Mucosa of rectum (tissue), 2 donors: ENCODE data around the gene DUSP7.

Experiments
- H3K27ac ChIP-seq, 2 donors: one replicate each; pipeline ENCODE4 v1.7.0; 2013; ENCODE audit warnings: inconsistent platforms in 2 of 2, low read depth in 2 of 2, low read length in 2 of 2
- H3K27me3 ChIP-seq, 2 donors: one replicate each; pipeline ENCODE4 v1.7.0; 2013; ENCODE audit warnings: low read length in 2 of 2; ENCODE audit not compliant: control insufficient read depth in 2 of 2, insufficient read depth in 2 of 2
- H3K36me3 ChIP-seq, 2 donors: one replicate each; pipeline ENCODE4 v1.7.0; 2013; ENCODE audit warnings: low read length in 2 of 2; ENCODE audit not compliant: control insufficient read depth in 2 of 2, insufficient read depth in 2 of 2
- H3K4me1 ChIP-seq, 2 donors: one replicate each; pipeline ENCODE4 v1.7.0; 2013; ENCODE audit warnings: low read length in 2 of 2, mild to moderate bottlenecking in 1 of 2; ENCODE audit not compliant: control insufficient read depth in 2 of 2, insufficient read depth in 2 of 2
- H3K4me3 ChIP-seq, 2 donors: one replicate each; pipeline ENCODE4 v1.7.0; 2013; ENCODE audit warnings: low read length in 2 of 2
- H3K9ac ChIP-seq, 2 donors: one replicate each; pipeline ENCODE4 v1.7.0; 2013; ENCODE audit warnings: low read length in 2 of 2, low read depth in 1 of 2, mild to moderate bottlenecking in 1 of 2
- H3K9me3 ChIP-seq, 2 donors: one replicate each; pipeline ENCODE4 v1.7.0; 2013; ENCODE audit warnings: low read length in 2 of 2; ENCODE audit not compliant: control insufficient read depth in 2 of 2
- donor health status: healthy.
- donor health status: Normal muscosa, but diverticular disease.

DUSP7 gene

GRCh38 chr3:52019352-52020080 is 36.9 kb downstream of the DUSP7 start:
- no peaks in the 10 kb centered on the region for H3K4me1 ChIP-seq
- H3K9ac ChIP-seq, result no peak overlapping the region
- H3K4me3 ChIP-seq, result no peak overlapping the region

DNA sequence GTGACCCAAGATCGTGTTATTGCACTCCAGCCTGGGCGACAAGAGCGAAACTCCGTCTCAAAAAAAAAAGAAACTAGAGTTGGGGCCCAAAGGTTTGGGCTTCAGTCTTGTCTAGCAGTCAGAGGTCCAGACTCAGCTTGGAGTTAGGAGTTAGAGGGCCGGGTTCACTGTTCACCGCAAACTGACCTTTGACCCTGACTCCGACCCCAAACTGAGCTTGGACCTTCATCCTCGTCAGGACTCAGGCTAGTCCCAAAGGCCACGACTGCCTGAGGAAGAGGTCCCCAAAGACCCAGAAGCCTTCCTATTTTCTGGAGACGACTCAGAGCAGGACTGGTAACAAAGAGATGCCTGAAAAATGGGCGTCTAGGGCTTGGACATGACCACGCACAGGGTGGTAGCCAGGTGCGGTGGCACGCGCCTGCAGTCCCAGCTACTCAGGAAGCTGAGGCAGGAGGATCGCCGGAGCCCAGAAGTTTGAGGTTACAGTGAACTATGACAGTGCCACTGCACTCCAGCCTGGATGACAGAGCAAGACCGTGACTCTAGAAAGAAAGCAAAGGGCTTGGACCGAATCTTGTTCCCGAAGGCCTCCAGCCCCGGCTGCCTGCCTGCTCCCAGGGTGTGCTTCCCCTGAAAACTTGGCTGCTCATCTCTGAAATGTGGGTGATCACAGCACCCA is 37.9 kb downstream of the DUSP7 start:
- Histone ChIP-seq H3K4me1 (no peaks in the 10 kb centered on the region), H3K9ac (no peak overlapping the region), H3K27me3 (no peaks in the 10 kb centered on the region), H3K36me3 (no peaks in the 10 kb centered on the region), H3K27ac (no peak overlapping the region), H3K9me3 (no peaks in the 10 kb centered on the region), H3K4me3 (no peak overlapping the region)

More at GRCh38 chr3:52019352-52020080, 36.9 kb downstream of the DUSP7 start:
- Histone ChIP-seq H3K27ac (no peak overlapping the region), H3K27me3 (no peaks in the 10 kb centered on the region), H3K9me3 (no peaks in the 10 kb centered on the region), H3K36me3 (no peaks in the 10 kb centered on the region)

DNA sequence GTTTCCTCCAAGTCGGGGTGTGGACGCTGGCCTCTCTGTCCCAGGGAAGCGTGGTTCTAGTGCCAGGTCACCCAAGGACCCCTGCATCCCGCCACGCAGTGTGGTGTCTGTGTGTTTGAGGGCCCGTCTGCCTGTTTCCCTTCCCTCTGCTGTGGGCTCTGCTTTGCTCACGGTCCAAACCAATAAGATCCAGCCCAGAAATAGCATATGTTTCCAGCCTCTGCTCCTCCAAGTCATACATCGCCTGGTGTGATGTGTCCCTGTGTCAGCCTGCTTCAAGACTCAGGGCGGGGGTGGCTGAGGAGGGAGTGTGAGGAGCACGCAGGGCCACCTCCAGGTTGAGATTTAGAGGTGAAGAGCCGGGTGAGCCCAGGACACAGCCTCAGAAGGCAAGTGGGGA is 38.8 kb downstream of the DUSP7 start:
- no peak overlapping the region for H3K27ac ChIP-seq

GRCh38 chr3:52015438-52016228 is 40.7 kb downstream of the DUSP7 start:
- Histone ChIP-seq H3K27ac (no peak overlapping the region), H3K27me3 (no peaks in the 10 kb centered on the region), H3K4me3 (no peak overlapping the region), H3K9ac (no peak overlapping the region), H3K36me3 (no peaks in the 10 kb centered on the region), H3K9me3 (no peaks in the 10 kb centered on the region), H3K4me1 (no peaks in the 10 kb centered on the region)

More for the DNA sequence above, 38.8 kb downstream of the DUSP7 start:
- H3K4me1 ChIP-seq, result no peaks in the 10 kb centered on the region
- H3K36me3 ChIP-seq, result no peaks in the 10 kb centered on the region
- H3K4me3 ChIP-seq, result no peak overlapping the region
- no peaks in the 10 kb centered on the region for H3K27me3 ChIP-seq
- no peak overlapping the region for H3K9ac ChIP-seq
- no peaks in the 10 kb centered on the region for H3K9me3 ChIP-seq

- H3K36me3 ChIP-seq, result no peaks in the 10 kb centered on the region
- H3K4me3 ChIP-seq, result no peak overlapping the region
- no peaks in the 10 kb centered on the region for H3K27me3 ChIP-seq
- H3K9me3 ChIP-seq, result no peaks in the 10 kb centered on the region
- no peak overlapping the region for H3K9ac ChIP-seq
- H3K4me1 ChIP-seq, result no peaks in the 10 kb centered on the region
- H3K27ac ChIP-seq, result no peak overlapping the region
Measured at GRCh38 chr3:52014613-52015012, 41.8 kb downstream of the DUSP7 start.

DNA sequence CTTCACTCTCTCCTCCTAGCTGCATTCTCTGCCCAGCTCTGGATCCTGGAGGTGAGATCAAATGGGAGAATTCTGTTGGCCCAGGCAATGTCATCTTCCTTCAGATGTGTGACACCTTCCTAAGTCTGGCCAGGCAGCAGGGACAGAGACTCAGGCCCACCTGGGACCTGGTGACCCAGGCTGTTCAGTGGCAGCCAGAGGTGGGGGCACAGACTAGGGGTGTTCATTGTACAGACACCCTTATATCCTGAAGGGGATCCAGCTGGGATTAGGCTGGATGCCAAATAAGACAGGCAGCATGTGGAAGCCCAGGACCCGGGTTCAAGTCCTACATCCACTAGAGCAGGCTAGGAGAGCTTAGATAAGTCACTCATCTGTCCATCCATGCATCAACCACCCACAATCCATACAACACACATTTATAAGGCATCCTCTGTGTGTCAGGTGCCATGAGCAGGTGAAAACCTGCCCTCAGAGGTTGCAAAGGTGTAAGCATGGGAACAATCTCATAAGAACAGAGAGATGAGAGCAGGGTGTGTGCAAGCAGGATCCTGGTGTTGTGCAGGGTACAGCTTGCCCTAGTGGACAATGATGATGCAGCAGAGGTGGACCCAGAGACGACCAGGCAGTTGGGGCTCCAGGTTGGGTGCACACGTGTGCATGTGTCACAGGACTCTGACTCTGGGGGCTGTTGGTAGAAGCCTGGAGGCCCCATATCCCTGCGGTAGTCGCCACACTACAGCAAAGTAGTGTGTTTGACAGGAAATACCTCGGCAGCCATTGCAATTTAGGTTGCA is 42.4 kb downstream of the DUSP7 start:
- H3K27ac ChIP-seq, result no peak overlapping the region
- no peak overlapping the region for H3K4me3 ChIP-seq
- H3K4me1 ChIP-seq, result no peaks in the 10 kb centered on the region
- no peaks in the 10 kb centered on the region for H3K27me3 ChIP-seq
- H3K36me3 ChIP-seq, result no peaks in the 10 kb centered on the region
- H3K9ac ChIP-seq, result no peak overlapping the region
- no peaks in the 10 kb centered on the region for H3K9me3 ChIP-seq

DNA sequence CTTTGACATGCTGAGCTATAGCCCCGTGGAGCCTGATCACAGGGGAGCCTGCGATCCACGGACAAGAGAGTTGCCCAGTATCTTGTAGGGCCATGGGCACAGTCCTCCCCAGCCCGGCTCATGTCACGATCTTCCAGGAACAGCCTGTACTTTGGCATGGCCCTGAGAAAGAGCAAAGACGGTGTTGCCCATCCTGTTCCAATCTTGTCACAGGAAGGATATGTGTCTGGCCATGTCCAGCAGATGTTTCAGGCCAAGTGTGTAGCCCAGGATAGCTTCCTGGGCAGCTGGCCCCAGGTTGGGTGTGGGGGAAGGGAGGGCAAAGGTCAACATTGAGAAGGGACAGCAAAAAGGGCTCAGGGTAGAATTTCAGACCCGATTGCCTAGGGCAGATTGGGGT is 43.7 kb downstream of the DUSP7 start:
- Histone ChIP-seq H3K27ac (no peak overlapping the region), H3K4me3 (no peak overlapping the region), H3K36me3 (no peaks in the 10 kb centered on the region), H3K4me1 (no peaks in the 10 kb centered on the region), H3K9ac (no peak overlapping the region), H3K27me3 (no peaks in the 10 kb centered on the region), H3K9me3 (no peaks in the 10 kb centered on the region)

- H3K9ac ChIP-seq, result no peak overlapping the region
- peaks cover 0 to 3% of the 10 kb centered on the region in 2 donors for H3K4me1 ChIP-seq
- no peaks in the 10 kb centered on the region for H3K36me3 ChIP-seq
- no peaks in the 10 kb centered on the region for H3K27me3 ChIP-seq
- H3K9me3 ChIP-seq, result no peaks in the 10 kb centered on the region
- no peak overlapping the region for H3K4me3 ChIP-seq
- H3K27ac ChIP-seq, result no peak overlapping the region
Measured at GRCh38 chr3:52010431-52010830, 45.9 kb downstream of the DUSP7 start.

DNA sequence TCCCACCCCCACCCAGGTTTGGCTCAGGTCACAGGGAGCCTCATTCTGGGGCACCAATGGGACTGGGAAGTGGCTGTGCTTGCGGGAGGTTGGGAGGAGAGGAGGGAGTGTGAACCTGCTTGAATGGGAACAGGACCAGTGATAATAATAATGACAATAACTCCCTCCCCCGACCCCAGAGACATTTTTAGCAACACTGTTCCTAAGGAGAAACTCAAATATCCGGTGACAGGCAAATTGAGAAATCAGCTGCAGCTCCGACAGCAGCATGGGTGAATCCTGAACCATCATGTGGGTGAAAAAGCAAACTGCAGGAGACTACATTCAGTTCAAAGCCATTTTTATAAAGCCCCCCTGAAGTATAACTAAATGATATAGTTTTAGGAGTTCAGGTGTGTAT is 49.1 kb downstream of the DUSP7 start:
- Histone ChIP-seq H3K9ac (no peak overlapping the region), H3K4me1 (peaks cover 0 to 3% of the 10 kb centered on the region in 2 donors)

More for the DNA sequence above, 49.1 kb downstream of the DUSP7 start:
- Histone ChIP-seq H3K27me3 (no peaks in the 10 kb centered on the region), H3K4me3 (no peak overlapping the region), H3K9me3 (no peaks in the 10 kb centered on the region), H3K36me3 (no peaks in the 10 kb centered on the region), H3K27ac (no peak overlapping the region)
